PC-3 (cell line): Measurements from ENCODE around the gene MXI1.

Experiments
- EZH2 ChIP-seq: fragments of 300-600 bp; sonication (generic); IDR thresholded peaks from one replicate; pipeline ENCODE4 v1.6.1; 2017; ENCODE audit warnings: antibody characterized with exemption, mild to moderate bottlenecking, low read length; ENCODE audit not compliant: unreplicated experiment
- EZH2phosphoT487 ChIP-seq: fragments of 300-600 bp; sonication (generic); IDR thresholded peaks from 2 replicates; pipeline ENCODE4 v1.6.1; 2018; ENCODE audit warnings: mild to moderate bottlenecking, antibody characterized with exemption, low read length, borderline replicate concordance
- TF ChIP-seq, protein P1 (sequence below): fragments of 300-600 bp; sonication (generic); conservative IDR thresholded peaks from 2 replicates; pipeline ENCODE4 v1.5.1; 2017; ENCODE audit warnings: antibody characterized with exemption, low read depth, mild to moderate bottlenecking, low read length

GRCh38 chr10:110218632-110219031, 11.2 kb downstream of the MXI1 start:
- TF ChIP-seq, protein P1, sequence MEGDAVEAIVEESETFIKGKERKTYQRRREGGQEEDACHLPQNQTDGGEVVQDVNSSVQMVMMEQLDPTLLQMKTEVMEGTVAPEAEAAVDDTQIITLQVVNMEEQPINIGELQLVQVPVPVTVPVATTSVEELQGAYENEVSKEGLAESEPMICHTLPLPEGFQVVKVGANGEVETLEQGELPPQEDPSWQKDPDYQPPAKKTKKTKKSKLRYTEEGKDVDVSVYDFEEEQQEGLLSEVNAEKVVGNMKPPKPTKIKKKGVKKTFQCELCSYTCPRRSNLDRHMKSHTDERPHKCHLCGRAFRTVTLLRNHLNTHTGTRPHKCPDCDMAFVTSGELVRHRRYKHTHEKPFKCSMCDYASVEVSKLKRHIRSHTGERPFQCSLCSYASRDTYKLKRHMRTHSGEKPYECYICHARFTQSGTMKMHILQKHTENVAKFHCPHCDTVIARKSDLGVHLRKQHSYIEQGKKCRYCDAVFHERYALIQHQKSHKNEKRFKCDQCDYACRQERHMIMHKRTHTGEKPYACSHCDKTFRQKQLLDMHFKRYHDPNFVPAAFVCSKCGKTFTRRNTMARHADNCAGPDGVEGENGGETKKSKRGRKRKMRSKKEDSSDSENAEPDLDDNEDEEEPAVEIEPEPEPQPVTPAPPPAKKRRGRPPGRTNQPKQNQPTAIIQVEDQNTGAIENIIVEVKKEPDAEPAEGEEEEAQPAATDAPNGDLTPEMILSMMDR = no peak
- TF ChIP-seq EZH2 (no peak), EZH2phosphoT487 (no peak)
